ENCODE data around the gene SH3TC1.
A peak's percentile ranks its signal among the peaks of the same experiment; 100 is the strongest.

Gene SH3TC1

DNA sequence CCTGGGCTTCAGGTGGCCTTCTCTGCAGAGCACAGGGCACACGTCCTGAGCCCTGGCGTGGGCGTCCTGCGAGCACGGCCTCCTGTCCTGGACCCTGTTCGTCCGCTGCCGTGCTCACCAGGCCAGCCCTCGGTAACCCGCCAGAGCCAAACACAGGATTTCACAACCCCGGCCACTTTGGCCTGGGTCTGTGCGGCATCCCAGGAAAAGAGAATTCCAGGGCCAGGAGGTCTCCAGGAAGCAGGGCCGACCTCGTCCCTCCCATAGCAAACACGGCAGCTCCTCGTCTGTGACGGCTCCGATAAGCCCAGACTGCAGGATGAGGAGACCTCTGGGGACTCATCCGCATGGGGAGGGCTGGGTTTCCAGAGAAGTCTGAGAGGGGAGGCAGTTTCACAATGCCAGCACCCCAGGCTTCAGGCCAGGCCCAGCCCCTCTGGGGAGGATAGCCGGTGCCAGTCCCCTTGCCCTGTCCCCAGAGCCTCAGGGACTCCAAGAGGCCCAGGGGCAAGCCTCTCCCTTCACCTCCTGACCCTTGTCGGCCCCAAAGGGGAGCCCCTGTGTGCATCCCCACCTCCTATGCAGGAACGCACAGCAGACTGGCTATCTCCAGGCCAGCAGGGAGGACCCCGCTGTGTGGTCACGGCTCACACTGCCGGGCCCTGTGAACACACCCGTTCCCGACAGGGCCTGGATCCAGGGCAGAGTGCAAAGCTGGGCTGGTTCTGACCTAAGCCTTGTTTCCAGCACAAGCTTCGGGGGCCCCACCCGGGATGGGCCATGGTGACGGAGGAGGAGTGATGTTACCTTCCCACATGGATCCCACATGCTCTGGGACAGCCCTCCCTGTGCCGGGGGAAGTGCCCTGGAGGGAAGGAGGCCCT, 48.2 kb downstream of the SH3TC1 start:
- no peak for DNase-seq

DNA sequence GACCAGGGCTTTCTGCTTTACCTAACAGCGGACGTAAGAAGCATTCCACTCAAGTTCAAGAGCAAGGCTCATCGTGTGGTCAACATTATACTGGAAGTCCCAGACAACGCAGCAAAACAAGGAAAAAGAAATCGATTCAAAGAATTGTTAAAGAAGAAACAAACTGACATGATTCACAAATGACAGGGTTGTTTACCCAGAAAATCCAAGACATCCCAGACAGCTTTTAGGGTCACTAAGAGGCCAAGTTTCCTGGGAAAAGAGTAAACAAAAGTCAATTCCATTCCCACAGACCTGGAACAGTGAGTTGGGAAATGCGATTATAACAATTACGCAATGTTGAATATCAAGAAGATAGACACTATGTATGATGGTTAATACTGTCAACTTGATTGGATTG, 49.0 kb downstream of the SH3TC1 start:
- no peak for DNase-seq

DNA sequence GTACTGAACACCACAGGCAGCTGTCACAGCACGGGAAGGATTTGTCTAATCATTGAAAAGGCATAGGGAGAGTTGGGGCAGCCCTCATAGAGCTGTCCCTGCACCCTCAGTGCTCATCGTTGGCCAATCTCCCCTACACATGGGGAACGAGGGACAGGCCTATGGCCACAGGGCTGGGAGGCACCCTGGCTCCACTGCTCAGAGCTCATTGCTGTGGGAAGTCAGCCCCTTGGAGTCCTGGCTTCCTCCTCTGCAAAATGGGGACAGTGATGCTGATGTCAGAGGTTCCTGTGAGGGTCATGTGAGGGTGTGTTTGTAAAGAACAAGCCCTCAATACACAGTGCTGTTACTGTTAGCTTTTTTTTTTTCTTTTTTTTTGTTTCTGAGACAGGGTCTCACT, 51.1 kb downstream of the SH3TC1 start:
- DNase-seq: no peak

DNA sequence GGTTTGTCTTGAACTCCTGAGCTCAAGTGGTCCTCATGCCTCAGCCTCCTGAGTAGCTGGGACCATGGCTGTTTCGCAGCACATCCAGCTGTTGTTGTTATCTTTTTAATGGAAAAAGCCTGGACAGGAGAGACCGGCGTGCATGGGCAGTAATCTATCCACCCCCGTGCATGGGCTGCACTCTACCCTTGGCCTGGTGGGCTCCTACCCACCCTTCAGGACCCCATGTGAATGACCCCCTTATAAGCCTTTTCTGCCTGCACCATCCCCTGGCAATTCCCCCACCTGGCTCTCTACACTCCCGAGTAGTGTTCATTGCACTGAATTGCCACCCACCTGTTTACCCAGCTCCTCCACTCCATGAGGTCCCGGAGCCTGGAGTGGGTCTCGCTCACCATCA, 51.5 kb downstream of the SH3TC1 start:
- DNase-seq: no peak

DNA sequence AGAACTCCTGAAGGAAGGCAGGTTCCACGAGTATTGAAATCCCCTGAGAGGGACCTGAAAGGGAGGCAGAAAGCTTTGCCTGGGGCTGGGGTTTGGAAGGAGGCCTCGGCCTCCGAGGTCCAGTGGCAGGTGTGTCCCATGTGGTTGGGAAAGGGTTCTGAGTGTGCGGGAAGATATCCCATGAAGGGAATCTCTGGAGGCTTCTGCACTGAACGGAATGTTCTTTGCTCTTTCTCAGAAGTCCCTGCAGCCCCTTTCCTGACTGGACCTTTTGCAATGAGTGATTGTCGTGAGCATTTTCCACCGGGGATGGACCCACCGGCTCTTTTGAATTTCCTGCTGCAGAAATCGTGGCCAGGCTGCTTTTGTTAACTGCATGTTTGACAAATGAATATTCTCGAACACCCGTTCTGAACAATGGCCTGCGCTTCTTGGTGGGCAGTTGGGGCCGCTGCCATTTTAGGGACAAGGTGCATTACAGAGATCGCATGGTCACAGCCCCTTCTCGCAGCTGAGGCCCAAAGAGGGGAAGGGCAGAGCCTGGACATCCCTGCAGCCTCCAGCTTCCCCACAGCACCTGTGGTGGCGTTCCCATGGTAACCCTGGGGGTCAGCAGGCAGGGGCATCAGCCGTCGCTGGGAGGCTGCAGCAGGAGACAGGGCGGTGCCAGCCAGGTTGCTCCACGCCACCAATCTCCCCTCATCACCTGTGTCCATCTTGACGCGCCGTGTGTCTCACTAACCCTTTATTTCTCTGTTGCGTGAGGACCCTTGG, 52.2 kb downstream of the SH3TC1 start:
- peak; percentile 24 for DNase-seq

DNA sequence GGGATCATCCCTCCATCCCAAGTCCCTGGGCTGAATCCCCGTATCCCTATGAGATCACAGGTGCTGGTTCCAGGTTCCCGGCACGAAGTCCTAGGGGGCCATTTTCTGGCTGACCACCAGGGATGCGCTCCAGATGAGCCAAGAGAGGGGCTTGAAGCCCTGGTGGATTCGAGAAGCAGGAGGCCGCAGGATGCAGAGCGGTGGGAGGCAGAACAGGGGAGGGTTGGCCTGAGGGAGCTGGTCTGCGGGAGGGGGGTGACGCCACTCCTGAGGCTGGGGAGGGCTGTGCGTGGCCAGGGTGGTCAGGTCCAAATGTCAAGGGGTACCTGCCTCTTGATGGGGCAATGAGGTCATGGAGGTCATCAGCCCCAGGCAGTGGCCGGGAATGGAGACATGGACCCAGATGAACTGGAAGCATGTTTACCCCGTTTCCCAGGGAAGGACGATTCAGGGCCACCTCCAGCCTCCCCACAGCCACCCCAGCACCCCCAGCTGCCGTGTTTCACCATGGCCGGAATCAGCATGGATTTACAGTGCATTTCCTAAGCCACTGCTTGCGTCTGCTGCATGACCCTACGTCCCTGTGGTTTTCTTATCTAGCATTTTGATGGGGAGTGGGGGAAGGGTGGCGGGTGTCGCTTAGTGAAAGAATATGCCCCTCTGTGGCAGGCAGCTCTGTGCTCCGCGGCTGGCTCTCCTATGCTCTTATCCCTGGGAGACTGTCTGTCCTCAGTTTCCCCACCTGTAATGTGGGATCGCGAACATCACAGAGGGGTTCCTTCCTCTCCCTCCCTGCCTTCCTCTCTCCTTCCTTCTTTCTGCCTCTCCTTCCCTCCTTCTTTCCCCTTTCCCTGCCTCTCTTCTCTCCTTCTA, 53.4 kb downstream of the SH3TC1 start:
- DNase-seq: no peak

DNA sequence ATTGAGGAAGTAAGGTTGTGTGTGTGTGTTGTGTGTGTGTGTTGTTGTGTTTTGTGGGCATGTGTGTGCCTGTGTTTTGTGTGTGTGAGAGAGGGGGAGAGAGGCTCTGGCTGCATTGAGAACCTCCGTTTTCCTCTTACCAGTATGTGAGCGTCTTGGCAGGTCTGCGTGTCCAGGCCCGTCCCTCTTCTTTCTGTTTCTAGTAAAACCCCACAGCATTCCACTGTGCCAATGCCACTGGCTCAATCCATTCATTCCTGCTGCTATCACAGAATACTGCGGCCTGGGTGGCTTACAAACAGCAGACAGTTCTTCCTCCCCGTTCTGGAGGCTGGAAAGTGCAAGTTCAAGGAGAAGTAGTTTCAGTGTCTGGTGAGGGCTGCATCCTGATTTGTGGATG, 55.0 kb downstream of the SH3TC1 start:
- DNase-seq: no peak

DNA sequence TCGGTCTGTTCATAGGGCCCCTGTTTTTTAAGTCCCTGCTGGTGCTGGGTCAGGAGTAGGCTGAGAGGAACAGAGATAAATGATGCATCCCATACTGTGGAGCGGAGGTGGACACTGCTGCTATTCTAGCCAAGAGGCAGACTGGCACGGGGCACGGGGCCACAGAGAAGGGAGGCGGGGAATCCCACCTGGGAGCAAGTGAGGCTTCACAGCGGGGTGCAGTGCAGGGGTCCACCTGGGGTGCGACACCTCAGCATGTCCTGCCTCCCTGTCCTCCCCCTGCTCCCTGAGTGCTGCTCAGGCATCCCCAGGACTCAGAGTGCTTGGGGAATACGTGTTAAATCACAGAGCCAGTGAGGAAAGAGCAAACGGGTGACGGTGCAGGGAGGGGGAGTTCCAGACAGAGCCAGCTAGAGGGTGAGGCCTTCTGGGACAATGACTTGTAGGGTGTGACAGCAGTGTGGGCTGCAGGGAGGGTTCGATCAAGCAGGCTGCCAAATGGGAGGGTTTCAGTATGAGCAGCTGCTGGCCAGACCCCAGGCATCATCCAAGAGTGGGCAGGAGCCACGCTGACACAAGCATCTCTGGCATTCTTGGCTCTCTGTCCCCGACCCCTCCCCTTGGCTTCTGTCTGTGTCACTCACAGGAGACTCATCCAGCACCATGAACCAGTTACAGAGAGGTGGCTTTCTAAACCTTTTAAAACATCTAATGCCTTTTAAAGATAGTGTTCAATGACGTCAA, 56.8 kb downstream of the SH3TC1 start:
- no peak for DNase-seq

DNA sequence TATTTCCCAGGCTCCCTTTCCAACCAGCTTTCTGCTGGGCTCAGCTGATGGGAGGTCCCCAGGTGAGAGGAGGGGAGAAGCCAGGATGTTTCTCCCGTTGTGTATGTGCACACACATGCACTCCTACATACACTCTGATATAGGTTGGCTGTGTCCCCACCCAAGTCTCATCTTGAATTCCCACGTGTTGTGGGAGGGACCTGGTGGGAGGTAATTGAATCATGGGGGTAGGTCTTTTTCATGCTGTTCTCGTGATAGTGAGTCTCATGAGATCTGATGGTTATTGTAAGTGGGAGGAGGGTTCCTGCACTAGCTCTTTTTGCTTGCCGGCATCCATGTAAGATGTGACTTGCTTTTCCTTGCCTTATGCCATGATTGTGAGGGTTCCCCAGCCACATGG, 58.8 kb downstream of the SH3TC1 start:
- no peak for DNase-seq

DNA sequence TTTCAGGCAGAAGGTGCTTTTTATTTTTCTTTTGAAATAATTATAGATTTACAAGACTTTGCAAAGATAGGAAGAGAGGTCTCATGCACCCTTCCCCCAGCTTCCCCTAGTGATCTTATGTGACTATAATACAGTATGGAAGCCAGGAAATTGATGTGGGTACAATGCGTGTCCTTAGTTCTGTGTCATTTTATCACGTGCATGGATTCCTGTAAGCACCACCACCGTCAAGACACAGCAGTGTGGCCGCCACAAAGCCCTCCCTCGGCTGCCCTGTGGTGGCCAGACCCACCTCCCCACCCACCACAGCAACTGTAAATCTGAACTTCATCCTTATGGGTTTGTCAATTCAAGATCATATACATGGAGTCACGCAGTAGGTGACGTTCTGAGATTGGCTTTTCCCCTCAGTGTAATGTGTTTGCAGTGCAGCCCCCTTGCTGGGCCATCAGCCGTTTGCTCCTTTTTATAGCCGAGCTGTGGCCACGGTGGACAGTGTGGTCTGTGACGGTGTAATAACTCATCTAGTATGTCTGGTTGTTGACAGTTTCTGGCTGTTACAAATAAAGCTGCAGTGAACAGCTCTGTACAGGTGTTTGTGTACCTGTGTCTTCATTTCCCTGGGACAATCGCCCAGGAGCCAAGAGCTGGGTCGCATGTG, 59.6 kb downstream of the SH3TC1 start:
- peak; percentile 53 for DNase-seq

DNA sequence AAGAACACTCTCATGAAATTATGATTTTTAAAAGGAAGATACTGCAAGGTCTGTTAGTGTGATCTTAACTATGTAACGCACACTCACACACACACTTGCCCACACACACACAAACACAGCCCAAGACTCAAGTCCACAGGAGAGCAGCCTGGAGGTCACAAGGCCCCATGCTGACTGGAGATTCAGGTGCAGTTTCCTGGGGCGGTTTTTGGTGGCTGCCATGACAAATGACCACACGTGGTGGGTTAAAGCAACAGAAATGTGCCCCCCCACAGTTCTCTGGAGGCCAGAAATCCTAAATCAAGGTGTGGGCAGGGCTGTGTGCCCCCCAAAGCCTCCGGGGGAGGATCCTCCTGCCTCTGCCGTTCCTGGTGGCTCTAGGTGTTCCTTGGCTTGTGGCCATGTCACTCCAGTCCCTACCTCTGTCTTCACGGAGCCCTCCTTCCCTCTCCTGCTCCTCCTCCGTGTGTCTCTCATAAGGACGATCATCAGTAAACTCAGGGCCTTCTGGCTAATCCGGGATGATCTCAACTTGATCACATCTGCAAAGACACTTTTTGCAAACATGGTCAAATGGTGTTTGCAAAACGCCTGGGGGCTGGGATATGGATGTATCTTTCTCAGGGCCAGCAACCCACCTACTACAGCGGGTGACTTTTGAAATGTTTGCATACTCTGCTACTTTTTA, 60.8 kb downstream of the SH3TC1 start:
- DNase-seq: no peak

DNA sequence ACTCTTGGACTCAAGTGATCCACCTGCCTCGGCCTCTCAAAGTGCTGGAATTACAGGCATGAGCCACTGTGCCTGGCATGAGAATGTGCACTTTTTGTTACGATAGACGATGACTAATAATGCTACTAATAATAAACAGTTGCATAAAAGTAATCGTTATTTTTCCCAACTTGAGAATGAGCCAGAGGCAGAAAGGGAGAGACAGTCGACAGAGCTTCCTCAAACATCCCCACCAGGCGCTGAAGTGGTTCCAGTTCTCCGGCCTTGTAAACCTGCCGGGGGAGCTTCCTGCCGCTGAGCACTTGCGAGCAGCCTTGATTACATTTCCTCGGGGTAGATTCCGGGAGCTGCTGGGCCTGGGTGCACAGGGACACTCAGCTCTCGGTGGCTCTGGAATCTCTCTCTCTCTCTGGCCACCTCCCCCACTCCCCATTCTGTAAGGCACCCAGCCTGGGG, 61.6 kb downstream of the SH3TC1 start:
- no peak for DNase-seq

DNA sequence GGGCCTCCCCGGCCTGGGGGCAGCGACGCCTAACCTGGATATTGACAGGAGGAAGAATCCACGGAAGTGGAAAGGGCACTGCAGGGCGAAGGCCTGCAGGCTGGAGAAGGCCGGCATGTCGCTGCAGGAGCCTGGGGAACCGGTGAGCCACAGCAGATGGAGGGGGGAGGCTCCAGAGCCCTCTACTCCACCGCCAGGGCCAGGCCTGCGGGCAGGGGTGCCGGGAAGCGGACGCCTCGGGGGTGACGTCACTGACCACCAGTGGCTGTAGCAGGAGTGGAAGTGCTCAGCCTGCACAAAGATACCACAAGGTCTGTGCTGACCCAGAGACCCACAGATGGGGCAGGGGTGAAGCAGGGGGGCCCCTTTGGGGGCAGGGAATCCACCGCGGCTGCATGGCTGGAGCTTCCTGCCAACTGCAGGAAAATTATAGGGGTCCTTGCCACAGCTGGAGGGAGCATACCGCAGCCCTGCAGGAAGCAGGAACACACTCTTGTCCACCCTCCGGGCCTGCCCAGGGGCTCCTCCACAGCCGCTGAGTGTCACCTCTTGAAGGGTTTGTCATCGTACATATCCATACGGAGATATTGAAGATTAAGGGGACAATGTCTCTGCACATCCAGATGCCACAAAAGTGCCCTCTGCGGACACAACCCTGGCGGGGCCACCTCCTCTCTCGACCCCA, 62.9 kb downstream of the SH3TC1 start:
- DNase-seq: no peak

DNA sequence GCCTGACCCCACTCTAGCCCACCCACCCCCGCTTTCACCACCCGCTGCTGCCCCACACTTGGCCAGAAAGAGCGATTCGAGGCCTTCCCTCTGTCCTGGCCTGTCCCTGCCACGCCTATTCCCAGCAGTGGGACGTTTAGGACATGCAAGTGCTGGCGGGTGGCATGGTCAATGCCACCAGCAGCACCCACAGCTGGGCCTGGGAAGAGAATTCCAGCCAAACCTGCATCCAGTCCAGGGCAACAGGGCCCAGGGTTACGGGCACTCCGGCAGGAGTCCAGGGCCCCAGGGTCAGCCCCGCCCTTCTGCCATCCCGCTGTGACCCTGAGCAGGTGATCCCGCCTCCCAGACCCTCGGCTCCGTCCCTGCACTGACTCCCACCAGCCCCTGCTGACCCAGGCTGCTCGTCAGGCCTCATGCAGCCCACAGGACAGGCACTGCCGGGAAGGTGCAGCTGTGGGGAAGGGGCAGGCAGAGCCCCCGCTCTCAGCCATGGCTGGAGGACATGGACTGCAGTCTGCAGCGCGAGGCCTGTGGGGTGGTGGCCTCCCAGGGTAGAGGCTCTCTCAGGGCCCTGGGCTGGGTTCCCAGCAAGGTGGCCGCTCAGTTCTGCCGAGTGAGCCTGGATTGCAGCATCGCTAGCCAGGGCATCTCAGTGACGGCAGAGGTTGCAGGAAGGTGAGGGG, 63.7 kb downstream of the SH3TC1 start:
- DNase-seq: no peak

DNA sequence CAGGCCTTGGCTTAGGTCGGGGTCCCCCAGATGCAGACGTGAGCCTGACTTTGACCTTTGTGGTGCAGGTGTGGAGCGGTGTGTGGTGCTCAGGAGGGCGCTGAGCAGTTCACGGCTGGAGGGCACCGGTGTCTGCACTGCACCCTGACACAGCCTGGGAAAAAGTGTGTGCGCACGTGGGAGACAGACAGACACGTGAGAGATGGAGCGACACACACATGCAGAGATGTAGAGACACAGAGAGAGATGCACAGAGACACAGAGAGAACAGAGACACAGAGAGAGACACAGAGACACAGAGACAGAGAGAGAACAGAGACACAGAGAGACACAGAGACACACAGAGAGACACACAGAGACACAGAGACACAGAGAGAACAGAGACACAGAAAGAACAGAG, 64.3 kb downstream of the SH3TC1 start:
- no peak for DNase-seq

DNA sequence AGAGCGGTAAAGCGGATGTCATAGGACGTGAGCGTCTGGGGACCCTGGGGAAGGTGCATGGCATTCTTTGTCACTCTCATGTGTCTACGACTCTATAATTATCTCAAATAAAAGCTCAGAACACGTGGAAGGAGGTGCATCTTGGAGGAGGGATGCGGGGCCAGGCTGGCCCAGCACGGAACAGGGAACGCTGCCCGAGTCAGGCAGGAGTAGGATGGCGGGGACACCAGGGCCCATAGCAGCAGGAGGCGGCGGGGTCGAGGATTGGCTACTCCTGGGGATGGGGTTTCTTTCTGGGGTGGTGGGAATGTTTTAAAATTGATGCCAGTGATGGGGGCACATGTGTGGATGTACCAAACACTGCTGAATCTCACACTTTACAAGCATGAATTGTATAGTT, 65.0 kb downstream of the SH3TC1 start:
- no peak for DNase-seq

DNA sequence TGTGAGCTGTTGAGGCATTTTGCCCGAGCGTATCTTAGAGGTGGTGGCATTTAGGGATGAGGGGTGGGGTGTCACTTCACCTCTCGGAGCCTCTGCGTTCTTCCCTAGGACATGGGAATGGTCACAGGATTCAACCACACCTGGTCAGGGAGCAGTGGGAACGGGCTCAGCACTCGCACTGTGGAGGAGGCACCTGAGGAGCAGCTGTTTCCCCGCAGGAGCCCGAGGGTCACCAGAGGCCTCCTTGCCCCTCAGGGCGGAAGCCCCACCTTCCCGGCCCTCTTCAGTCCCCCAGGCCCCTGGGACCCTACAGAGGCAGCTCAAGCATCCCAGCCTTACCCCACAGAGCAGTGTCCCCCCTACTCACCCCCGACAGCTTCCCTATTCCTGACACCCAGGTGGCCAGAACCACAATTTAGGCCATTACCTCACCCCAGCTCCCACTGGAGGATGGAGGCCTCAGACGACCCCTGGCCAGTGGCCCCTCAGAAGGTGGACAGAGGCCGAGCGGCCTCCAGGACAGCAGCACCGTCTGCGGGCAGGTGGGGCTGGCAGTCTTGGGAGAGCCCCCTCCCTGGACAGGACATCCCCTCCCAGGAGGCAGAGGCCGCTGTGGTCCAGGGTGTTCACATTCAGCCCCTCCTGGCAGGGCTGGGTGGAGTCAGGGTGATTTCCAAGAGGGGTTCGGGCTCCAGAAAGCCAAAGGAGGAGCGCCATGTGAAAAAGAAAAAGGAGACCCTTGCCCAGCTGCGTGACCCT, 66.3 kb downstream of the SH3TC1 start:
- no peak for DNase-seq

DNA sequence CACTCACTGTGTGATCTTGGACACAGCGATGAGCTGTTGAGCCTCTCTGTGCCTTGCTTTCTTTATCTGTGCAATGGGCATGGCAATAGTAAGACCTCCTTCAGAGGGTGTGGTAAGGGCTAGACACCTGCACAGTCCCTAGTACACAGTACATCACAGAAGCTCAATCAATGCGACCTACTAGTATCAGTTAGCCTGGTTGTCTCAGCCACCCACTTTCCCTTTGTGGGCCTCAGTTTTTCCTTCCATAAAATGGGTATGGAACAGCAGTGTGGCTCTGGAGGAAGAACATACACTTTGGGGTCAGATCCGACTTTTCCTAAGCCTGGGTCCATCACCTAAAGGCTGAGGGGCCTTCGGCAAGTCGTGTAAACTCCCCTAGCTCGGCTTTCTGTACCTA, 67.0 kb downstream of the SH3TC1 start:
- no peak for DNase-seq

DNA sequence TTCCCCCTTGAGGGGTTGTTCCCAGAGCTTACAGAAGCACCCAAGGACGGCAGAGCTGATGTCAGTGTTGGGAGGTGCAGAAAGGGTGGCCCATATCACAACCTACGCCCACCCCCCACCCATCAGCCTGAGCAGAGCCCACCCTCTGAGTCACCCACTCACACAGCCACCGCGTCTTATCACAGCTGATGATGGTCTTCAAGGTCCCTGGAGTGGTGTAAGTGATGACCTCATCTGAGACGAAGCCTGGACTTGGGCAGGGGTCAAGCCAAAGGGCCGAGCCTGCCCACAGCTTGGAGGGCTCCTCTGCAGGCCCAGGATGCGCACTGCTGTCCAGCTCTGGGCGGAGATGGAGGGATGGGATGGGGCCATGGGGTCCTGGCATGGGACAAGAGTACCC, 67.4 kb downstream of the SH3TC1 start:
- no peak for DNase-seq
